IMR-90 (cell line): ENCODE results near the gene APOB.

Experiments used
- CTCF ChIP-seq: conservative IDR thresholded peaks from 2 replicates; pipeline ENCODE4 v1.5.1; 2012; ENCODE audit warnings: mild to moderate bottlenecking, low read depth, low read length, improper control_type of control experiment
- FOS ChIP-seq: fragments of 150-350 bp; IDR thresholded peaks from 2 replicates; pipeline ENCODE4 v1.6.1; 2016; ENCODE audit warnings: low read depth, low read length
- MAFK ChIP-seq: IDR thresholded peaks from 2 replicates; pipeline ENCODE4 v1.6.1; 2012; ENCODE audit warnings: low read depth, low read length, improper control_type of control experiment
- POLR2A ChIP-seq: IDR thresholded peaks from 2 replicates; pipeline ENCODE4 v1.6.1; 2012; ENCODE audit warnings: mild to moderate bottlenecking, low read depth, low read length
- RAD21 ChIP-seq: IDR thresholded peaks from 2 replicates; pipeline ENCODE4 v1.6.1; 2012; ENCODE audit warnings: low read length, improper control_type of control experiment
- RFX5 ChIP-seq: IDR thresholded peaks from 2 replicates; pipeline ENCODE4 v1.8.0; 2012; ENCODE audit warnings: low read depth, mild to moderate bottlenecking, low read length, moderate library complexity
- USF2 ChIP-seq: fragments of 150-350 bp; IDR thresholded peaks from 2 replicates; pipeline ENCODE4 v1.6.1; 2017; ENCODE audit warnings: mild to moderate bottlenecking, antibody characterized with exemption, low read length, low read depth

GRCh38 chr2:20955277-20956026 is 88.4 kb downstream of the APOB start:
- TF ChIP-seq RFX5, result no peak
- TF ChIP-seq USF2, result no peak
- no peak for TF ChIP-seq POLR2A
- no peak for TF ChIP-seq CTCF
- no peak for TF ChIP-seq RAD21
- no peak for TF ChIP-seq MAFK
- no peak for TF ChIP-seq FOS
